ENCODE data around the gene ARFGAP3.
"Not testable (repeated sequence)": the region's sequence is repeated elsewhere in the genome, so short reads cannot be mapped to it uniquely, and the experiment has no call there.

DNA sequence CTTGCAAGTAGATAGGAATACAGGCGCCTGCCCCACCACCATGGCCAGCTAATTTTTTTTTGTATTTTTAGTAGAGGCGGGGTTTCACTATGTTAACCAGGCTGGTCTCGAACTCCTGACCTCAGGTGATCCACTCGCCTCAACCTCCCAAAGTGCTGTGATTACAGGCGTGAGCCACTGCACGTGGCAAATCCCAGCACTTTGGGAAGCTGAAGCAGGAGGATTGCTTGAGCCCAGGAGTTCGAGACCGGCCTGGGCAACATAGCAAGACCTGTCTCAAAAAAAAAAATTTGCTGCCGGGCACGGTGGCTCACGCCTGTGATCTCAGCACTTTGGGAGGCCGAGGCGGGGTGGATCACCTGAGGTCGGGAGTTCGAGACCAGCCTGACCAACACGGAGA lies 102.0 kb downstream of the ARFGAP3 start:
- TF ChIP-seq, protein P1, sequence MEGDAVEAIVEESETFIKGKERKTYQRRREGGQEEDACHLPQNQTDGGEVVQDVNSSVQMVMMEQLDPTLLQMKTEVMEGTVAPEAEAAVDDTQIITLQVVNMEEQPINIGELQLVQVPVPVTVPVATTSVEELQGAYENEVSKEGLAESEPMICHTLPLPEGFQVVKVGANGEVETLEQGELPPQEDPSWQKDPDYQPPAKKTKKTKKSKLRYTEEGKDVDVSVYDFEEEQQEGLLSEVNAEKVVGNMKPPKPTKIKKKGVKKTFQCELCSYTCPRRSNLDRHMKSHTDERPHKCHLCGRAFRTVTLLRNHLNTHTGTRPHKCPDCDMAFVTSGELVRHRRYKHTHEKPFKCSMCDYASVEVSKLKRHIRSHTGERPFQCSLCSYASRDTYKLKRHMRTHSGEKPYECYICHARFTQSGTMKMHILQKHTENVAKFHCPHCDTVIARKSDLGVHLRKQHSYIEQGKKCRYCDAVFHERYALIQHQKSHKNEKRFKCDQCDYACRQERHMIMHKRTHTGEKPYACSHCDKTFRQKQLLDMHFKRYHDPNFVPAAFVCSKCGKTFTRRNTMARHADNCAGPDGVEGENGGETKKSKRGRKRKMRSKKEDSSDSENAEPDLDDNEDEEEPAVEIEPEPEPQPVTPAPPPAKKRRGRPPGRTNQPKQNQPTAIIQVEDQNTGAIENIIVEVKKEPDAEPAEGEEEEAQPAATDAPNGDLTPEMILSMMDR (IDR thresholded peaks at IDR 0.05 in 4 of 5, conservative IDR thresholded peaks at IDR 0.05 in 1 of 5): not testable (repeated sequence)
- not testable (repeated sequence) for TF ChIP-seq POLR2A (IDR thresholded peaks at IDR 0.05)
